ENCODE results near the gene EFHC2. TPM values are rescaled to one million over a fixed set of nuclear protein-coding genes. Genes with fewer than 3 reads are reported as not detected.

Gene EFHC2
- total RNA-seq, 1 donor from 2014 or later, result not detected

DNA sequence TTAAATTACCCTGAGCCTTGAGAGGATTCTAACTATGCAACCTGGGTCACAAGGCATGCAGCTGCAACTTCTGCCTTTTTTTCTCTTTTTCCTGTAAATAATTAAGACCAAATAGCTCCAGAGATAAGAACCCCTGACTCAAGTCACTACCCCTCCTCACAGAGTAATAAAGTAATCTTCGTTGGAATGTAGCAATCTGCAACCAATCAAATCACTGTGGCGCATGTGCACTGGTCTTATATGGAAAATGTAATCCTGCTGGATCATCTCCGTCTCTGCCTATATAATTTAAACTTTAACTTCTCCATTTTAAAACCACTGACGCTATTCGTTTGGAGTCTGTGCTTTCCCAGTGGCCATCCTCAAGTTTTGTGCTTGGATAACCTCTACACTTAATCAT lies 6.1 kb upstream of the EFHC2 start:
- ChIA-PET CTCF (no interaction called here), POLR2A (no interaction called here)
- ATAC-seq (ENCODE audit: low read depth) (no peak), DNase-seq (no peak)
- intact Hi-C loops (cut with micrococcal nuclease), result no loop called here
- no peaks in the 10 kb centered on the region for H3K9me3 Mint-ChIP-seq
- H3K4me1 Mint-ChIP-seq, result peaks cover 5% of the 10 kb centered on the region
- H3K27ac Mint-ChIP-seq, result no peak overlapping the region
- H3K4me3 Mint-ChIP-seq, result no peak overlapping the region
- H3K27me3 Mint-ChIP-seq, result peaks cover 2% of the 10 kb centered on the region
- no peaks in the 10 kb centered on the region for H3K36me3 Mint-ChIP-seq (ENCODE audit: low read depth)
- no peak for TF ChIP-seq CTCF (IDR thresholded peaks at IDR 0.05)

DNA sequence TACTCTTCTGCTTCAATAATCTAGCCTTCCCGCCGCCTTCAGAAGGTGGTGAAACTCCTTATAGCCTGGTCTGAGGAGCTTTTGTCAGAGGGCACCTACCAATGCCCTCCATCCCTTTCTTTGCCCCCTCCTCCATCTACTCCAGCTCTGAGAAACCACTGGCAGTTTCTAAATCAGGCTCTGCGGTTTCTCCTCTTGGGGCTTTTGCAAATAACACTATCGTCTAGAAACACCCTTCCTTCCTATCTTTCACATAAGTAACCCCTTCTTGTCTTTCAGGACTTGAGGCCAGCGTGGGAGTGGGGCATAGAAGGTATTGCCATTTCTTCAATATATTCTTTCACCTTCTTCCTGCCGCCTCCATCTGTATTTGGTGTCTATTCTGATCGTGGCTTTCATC lies 1.2 kb upstream of the EFHC2 start:
- H3K27ac Mint-ChIP-seq, result peak overlapping the region; percentile 41
- no peaks in the 10 kb centered on the region for H3K9me3 Mint-ChIP-seq
- H3K4me1 Mint-ChIP-seq, result peaks cover 12% of the 10 kb centered on the region
- DNase-seq (no peak), ATAC-seq (ENCODE audit: low read depth) (no peak)
- peak overlapping the region; percentile 82 for H3K4me3 Mint-ChIP-seq
- CTCF ChIA-PET, result no interaction called here
- no peaks in the 10 kb centered on the region for H3K36me3 Mint-ChIP-seq (ENCODE audit: low read depth)
- no peak for TF ChIP-seq CTCF (IDR thresholded peaks at IDR 0.05)
- intact Hi-C loops (cut with micrococcal nuclease), result no loop called here
- POLR2A ChIA-PET, result no interaction called here
- peaks cover 2% of the 10 kb centered on the region for H3K27me3 Mint-ChIP-seq

DNA sequence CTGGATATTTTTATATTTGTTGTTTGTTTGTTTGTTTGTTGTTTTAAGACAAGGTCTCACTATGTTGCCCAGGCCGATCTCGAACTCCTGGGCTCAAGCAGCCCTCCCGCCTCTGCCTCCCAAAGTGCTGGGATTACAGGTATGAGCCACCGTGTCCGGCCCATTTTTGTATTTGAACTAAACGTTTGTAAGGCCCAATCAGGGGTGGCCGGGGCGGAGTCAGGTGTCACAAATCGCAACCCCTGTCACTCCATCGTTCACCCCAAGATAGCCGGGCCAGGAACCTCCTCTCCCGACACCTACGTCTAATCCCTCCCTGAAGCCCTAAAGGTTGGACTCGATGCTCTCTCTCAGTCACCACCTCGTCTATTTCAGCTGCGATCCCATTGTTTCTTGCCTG lies 722 bp upstream of the EFHC2 start:
- peak; percentile 16 for DNase-seq
- Mint-ChIP-seq H3K27ac (peak overlapping the region; percentile 70), H3K9me3 (no peaks in the 10 kb centered on the region), H3K27me3 (peaks cover 2% of the 10 kb centered on the region), H3K4me3 (peak overlapping the region; percentile 82), H3K4me1 (peaks cover 12% of the 10 kb centered on the region), H3K36me3 (ENCODE audit: low read depth) (no peaks in the 10 kb centered on the region)
- intact Hi-C loops (cut with micrococcal nuclease), result no loop called here
- POLR2A ChIA-PET, result no interaction called here
- CTCF ChIA-PET, result no interaction called here
- ATAC-seq (ENCODE audit: low read depth), result peak; percentile 65
- TF ChIP-seq CTCF (IDR thresholded peaks at IDR 0.05), result no peak

GRCh38 chrX:44342866-44343265 lies 606 bp downstream of the EFHC2 start:
- TF ChIP-seq CTCF (IDR thresholded peaks at IDR 0.05), result no peak
- POLR2A ChIA-PET, result no interaction called here
- intact Hi-C loops (cut with micrococcal nuclease), result no loop called here
- CTCF ChIA-PET, result no interaction called here
- H3K27ac Mint-ChIP-seq, result no peak overlapping the region
- H3K4me3 Mint-ChIP-seq, result peak overlapping the region; percentile 82
- peaks cover 12% of the 10 kb centered on the region for H3K4me1 Mint-ChIP-seq
- ATAC-seq (ENCODE audit: low read depth) (no peak), DNase-seq (no peak)
- no peaks in the 10 kb centered on the region for H3K9me3 Mint-ChIP-seq
- H3K27me3 Mint-ChIP-seq, result peaks cover 2% of the 10 kb centered on the region
- H3K36me3 Mint-ChIP-seq (ENCODE audit: low read depth), result no peaks in the 10 kb centered on the region

GRCh38 chrX:44338361-44338760 lies 5.1 kb downstream of the EFHC2 start:
- no peaks in the 10 kb centered on the region for H3K4me1 Mint-ChIP-seq
- no peaks in the 10 kb centered on the region for H3K9me3 Mint-ChIP-seq
- no peak overlapping the region for H3K27ac Mint-ChIP-seq
- ATAC-seq (ENCODE audit: low read depth), result no peak
- POLR2A ChIA-PET, result no interaction called here
- peaks cover 2% of the 10 kb centered on the region for H3K27me3 Mint-ChIP-seq
- intact Hi-C loops (cut with micrococcal nuclease), result no loop called here
- CTCF ChIA-PET, result no interaction called here
- no peak for TF ChIP-seq CTCF (IDR thresholded peaks at IDR 0.05)
- H3K4me3 Mint-ChIP-seq, result no peak overlapping the region
- DNase-seq, result no peak
- H3K36me3 Mint-ChIP-seq (ENCODE audit: low read depth), result no peaks in the 10 kb centered on the region
